OCI-LY3 (cell line): ENCODE results near the gene NANS.
A peak's percentile ranks its signal among the peaks of the same experiment; 100 is the strongest.

ENCODE experiments used
- H2AFZ ChIP-seq: fragments of 200-600, 300-600 bp; shearing (Covaris generic); 2 replicates; pipeline ENCODE4 v1.6.0; 2014; ENCODE audit warnings: antibody characterized with exemption, low read depth, low read length
- H3K27ac ChIP-seq: fragments of 200-600, 300-600 bp; sonication (generic); 2 replicates; pipeline ENCODE4 v1.5.1; 2014; ENCODE audit warnings: mild to moderate bottlenecking, low read length, moderate library complexity, mixed read lengths
- H3K27me3 ChIP-seq: fragments of 200-600, 300-600 bp; sonication (generic); 2 replicates; pipeline ENCODE4 v1.6.1; 2014; ENCODE audit warnings: low read depth, low read length, mixed read lengths
- H3K36me3 ChIP-seq: fragments of 200-600, 300-600 bp; sonication (generic); replicated peaks from 2 replicates; pipeline ENCODE3; 2014; ENCODE audit warnings: low read depth, low read length, mixed read lengths
- H3K4me1 ChIP-seq: fragments of 300-600, 200-600 bp; sonication (generic); 2 replicates; pipeline ENCODE4 v1.6.1; 2014; ENCODE audit warnings: low read length, mixed read lengths
- H3K4me2 ChIP-seq: fragments of 200-600, 300-600 bp; sonication (generic); 2 replicates; pipeline ENCODE4 v1.6.1; 2014; ENCODE audit warnings: low read length, mixed read lengths
- H3K4me3 ChIP-seq: fragments of 300-600, 200-600 bp; sonication (generic); 2 replicates; pipeline ENCODE4 v1.5.1; 2014; ENCODE audit warnings: antibody characterized with exemption, mild to moderate bottlenecking, low read length, moderate library complexity
- H3K79me2 ChIP-seq: fragments of 300-600, 200-600 bp; shearing (Covaris generic); 2 replicates; pipeline ENCODE4 v1.6.1; 2014; ENCODE audit warnings: mild to moderate bottlenecking, low read length, mixed read lengths
- H3K9ac ChIP-seq: fragments of 300-600, 200-600 bp; shearing (Covaris generic); 2 replicates; pipeline ENCODE4 v1.6.0; 2014; ENCODE audit warnings: mild to moderate bottlenecking, low read length, moderate library complexity
- H3K9me3 ChIP-seq: fragments of 200-600, 300-600 bp; shearing (Covaris generic); 2 replicates; pipeline ENCODE4 v1.6.1; 2014; ENCODE audit warnings: low read length, mixed read lengths; ENCODE audit not compliant: insufficient read depth
- H4K20me1 ChIP-seq: fragments of 200-600, 300-600 bp; sonication (generic); 2 replicates; pipeline ENCODE4 v1.6.1; 2016; ENCODE audit warnings: low read length, mixed read lengths; ENCODE audit not compliant: insufficient read depth
- CTCF ChIP-seq: fragments of 200-600, 300-600 bp; sonication (generic); IDR thresholded peaks from 2 replicates; pipeline ENCODE4 v1.5.1; 2014; ENCODE audit warnings: antibody characterized with exemption, low read length, low read depth
- EZH2phosphoT487 ChIP-seq: fragments of 200-600 bp; shearing (Covaris generic); IDR thresholded peaks from 2 replicates; pipeline ENCODE4 v1.6.1; 2018; ENCODE audit warnings: antibody characterized with exemption, mixed run types, low read depth

NANS gene

GRCh38 chr9:98049288-98050072 is 7.1 kb upstream of the NANS start:
- H3K4me1 ChIP-seq: peaks cover 36% of the 10 kb centered on the region
- TF ChIP-seq EZH2phosphoT487 (no peak), CTCF (no peak)
- no peak overlapping the region for H3K27ac ChIP-seq
- no peak overlapping the region for H3K4me2 ChIP-seq
- H3K9ac ChIP-seq: no peak overlapping the region
- no peak overlapping the region for H3K4me3 ChIP-seq
- H2AFZ ChIP-seq: no peak overlapping the region
- H3K36me3 ChIP-seq: peaks cover 31% of the 10 kb centered on the region
- H3K79me2 ChIP-seq: peaks cover 68% of the 10 kb centered on the region
- H4K20me1 ChIP-seq: 0 out of 2 replicates have a peak, but pooled peaks cover 15% of the 10 kb centered on the region
- no peaks in the 10 kb centered on the region for H3K27me3 ChIP-seq
- peaks cover 8% of the 10 kb centered on the region; the same call in 1 of the 2 replicates for H3K9me3 ChIP-seq

- no peak overlapping the region for H3K27ac ChIP-seq
- no peak overlapping the region for H3K9ac ChIP-seq
- H3K9me3 ChIP-seq: peaks cover 8% of the 10 kb centered on the region; the same call in 1 of the 2 replicates
- TF ChIP-seq CTCF (no peak), EZH2phosphoT487 (no peak)
- peaks cover 33% of the 10 kb centered on the region for H3K36me3 ChIP-seq
- H3K4me3 ChIP-seq: no peak overlapping the region
- no peaks in the 10 kb centered on the region for H3K27me3 ChIP-seq
- peaks cover 63% of the 10 kb centered on the region for H3K79me2 ChIP-seq
- no peak overlapping the region for H3K4me2 ChIP-seq
- 0 out of 2 replicates have a peak, but pooled peaks cover 15% of the 10 kb centered on the region for H4K20me1 ChIP-seq
- H3K4me1 ChIP-seq: peaks cover 36% of the 10 kb centered on the region
- no peak overlapping the region for H2AFZ ChIP-seq
Measured at GRCh38 chr9:98050351-98050750, 6.2 kb upstream of the NANS start.

GRCh38 chr9:98054376-98054951 is 2.1 kb upstream of the NANS start:
- H3K36me3 ChIP-seq: peaks cover 13% of the 10 kb centered on the region
- no peak overlapping the region for H2AFZ ChIP-seq
- no peak overlapping the region for H3K4me2 ChIP-seq
- 0 out of 2 replicates have a peak overlapping the region, but pooled peaks have one; percentile 13 for H3K27ac ChIP-seq
- peaks cover 14% of the 10 kb centered on the region; the same call in 1 of the 2 replicates for H4K20me1 ChIP-seq
- no peaks in the 10 kb centered on the region for H3K9me3 ChIP-seq
- H3K4me1 ChIP-seq: peaks cover 26% of the 10 kb centered on the region
- H3K27me3 ChIP-seq: no peaks in the 10 kb centered on the region
- H3K79me2 ChIP-seq: peaks cover 52% of the 10 kb centered on the region
- H3K4me3 ChIP-seq: no peak overlapping the region
- no peak for TF ChIP-seq EZH2phosphoT487
- TF ChIP-seq CTCF: no peak
- H3K9ac ChIP-seq: no peak overlapping the region

- Histone ChIP-seq H3K4me3 (peak overlapping the region; percentile 89), H3K27ac (peak overlapping the region; percentile 58), H3K36me3 (peaks cover 15% of the 10 kb centered on the region), H4K20me1 (peaks cover 4% of the 10 kb centered on the region; the same call in 1 of the 2 replicates), H3K9me3 (no peaks in the 10 kb centered on the region), H3K79me2 (peaks cover 38% of the 10 kb centered on the region), H2AFZ (0 out of 2 replicates have a peak overlapping the region, but pooled peaks have one; percentile 24), H3K9ac (peak overlapping the region; percentile 81), H3K4me1 (peaks cover 26% of the 10 kb centered on the region), H3K27me3 (no peaks in the 10 kb centered on the region), H3K4me2 (peak overlapping the region; percentile 88)
- TF ChIP-seq EZH2phosphoT487: no peak
- TF ChIP-seq CTCF: no peak; the same call in 1 of the 2 replicates
Measured at GRCh38 chr9:98057138-98057799, 737 bp downstream of the NANS start.
